ACHN (cell line): Measurements from ENCODE around the gene MOB3A.
A peak's percentile ranks its signal among the peaks of the same experiment; 100 is the strongest.
"Not testable (repeated sequence)": the region's sequence is repeated elsewhere in the genome, so short reads cannot be mapped to it uniquely, and the experiment has no call there.

Experiments
- DNase-seq: peaks from one replicate; pipeline ENCODE4 v3.0.0-alpha.2; 2015
- in situ Hi-C: cut with HindIII; loops from 2 replicates; pipeline ENCODE4 v1.10.0; 2017; ENCODE audit warnings: low sequenced_read_pairs, low pct_ligation_motif_present, low pct_unique_long_range_greater_than_20kb

MOB3A gene

GRCh38 chr19:2111886-2112285 lies 15.8 kb upstream of the MOB3A start:
- in situ Hi-C loops: no loop called here
- DNase-seq: no peak

- in situ Hi-C loops: no loop called here
- DNase-seq: no peak
Observed at GRCh38 chr19:2111425-2111824, 15.3 kb upstream of the MOB3A start.

GRCh38 chr19:2110822-2111221 lies 14.7 kb upstream of the MOB3A start:
- DNase-seq: no peak
- in situ Hi-C loops: no loop called here

- no peak for DNase-seq
- in situ Hi-C loops: no loop called here
Observed at GRCh38 chr19:2109046-2109864, 13.1 kb upstream of the MOB3A start.

GRCh38 chr19:2108251-2109016 lies 12.3 kb upstream of the MOB3A start:
- in situ Hi-C loops: no loop called here
- no peak for DNase-seq

GRCh38 chr19:2103045-2103707 lies 7.0 kb upstream of the MOB3A start:
- in situ Hi-C loops: no loop called here
- no peak for DNase-seq

- no peak for DNase-seq
- in situ Hi-C loops: no loop called here
Observed at GRCh38 chr19:2101417-2102335, 5.5 kb upstream of the MOB3A start.

GRCh38 chr19:2100719-2101061 lies 4.6 kb upstream of the MOB3A start:
- DNase-seq: no peak
- in situ Hi-C loops: no loop called here

- in situ Hi-C loops: no loop called here
- DNase-seq: no peak
Observed at GRCh38 chr19:2099937-2100718, 4.0 kb upstream of the MOB3A start.

- DNase-seq: no peak
- in situ Hi-C loops: no loop called here
Observed at GRCh38 chr19:2099054-2099501, 3.0 kb upstream of the MOB3A start.

- in situ Hi-C loops: no loop called here
- DNase-seq: no peak
Observed at GRCh38 chr19:2097886-2098327, 1.8 kb upstream of the MOB3A start.

GRCh38 chr19:2097203-2097885 lies 1.2 kb upstream of the MOB3A start:
- DNase-seq: peak; percentile 3
- in situ Hi-C loops: no loop called here

- DNase-seq: peak; percentile 90
- in situ Hi-C loops: no loop called here
Observed at GRCh38 chr19:2096480-2097202, 515 bp upstream of the MOB3A start, which contains the start of gene IZUMO4. Gene IZUMO4, plus strand, starts transcription at chr19:2096915. Its CDS starts 31 bp downstream, at chr19:2096946.

GRCh38 chr19:2091926-2092525 lies 4.1 kb downstream of the MOB3A start:
- in situ Hi-C loops, DNase-seq: not testable (repeated sequence)

GRCh38 chr19:2089727-2090053 lies 6.4 kb downstream of the MOB3A start:
- in situ Hi-C loops: no loop called here
- no peak for DNase-seq

- in situ Hi-C loops: no loop called here
Observed at GRCh38 chr19:2089001-2089711, 7.0 kb downstream of the MOB3A start.

More at GRCh38 chr19:2089001-2089711, 7.0 kb downstream of the MOB3A start:
- DNase-seq: no peak
